Heart left ventricle (tissue), 16 donors: ENCODE measurements around the gene ADAM19. TPM values are rescaled to one million over a fixed set of nuclear protein-coding genes. Genes with fewer than 3 reads are reported as not detected.
A peak's percentile ranks its signal among the peaks of the same experiment; 100 is the strongest.

Source experiments
- ATAC-seq, 4 donors: fragments of 200-7000 bp; cut with Tn5 transposase; one replicate each; pipeline ENCODE4 v1.9.1; 2020 to 2022; ENCODE audit warnings: moderate library complexity in 4 of 4, mild to moderate bottlenecking in 3 of 4, moderate number of reproducible peaks in 1 of 4
- DNase-seq, 5 donors: peaks; one replicate each; pipeline ENCODE4 v3.0.0-alpha.2; 2020
- H3K27ac ChIP-seq, 12 donors: fragments of 200-600 bp; sonication (generic) in 4 of 12; one replicate each; pipeline versions ENCODE4 v1.5.0 to v1.8.0; 2016 to 2022; ENCODE audit warnings: mild to moderate bottlenecking in 2 of 12
- H3K27me3 ChIP-seq, 9 donors: fragments of 200-600 bp; sonication (generic) in 2 of 9; one replicate each; pipeline versions ENCODE4 v1.5.1 to v1.8.0; 2016 to 2022; ENCODE audit warnings: mild to moderate bottlenecking in 3 of 9
- H3K36me3 ChIP-seq, 9 donors: fragments of 200-600 bp; sonication (generic) in 2 of 9; one replicate each; pipeline versions ENCODE4 v1.5.0 to v1.8.0; 2018 to 2022; ENCODE audit warnings: mild to moderate bottlenecking in 2 of 9
- H3K4me1 ChIP-seq, 12 donors: fragments of 200-600 bp; sonication (generic) in 4 of 12; one replicate each; pipeline versions ENCODE4 v1.5.0 to v1.8.0; 2016 to 2022; ENCODE audit warnings: mild to moderate bottlenecking in 3 of 12
- H3K4me3 ChIP-seq, 12 donors: fragments of 200-600 bp; sonication (generic) in 4 of 12; one replicate each; pipeline versions ENCODE4 v1.5.0 to v1.8.0; 2017 to 2022; ENCODE audit warnings: mild to moderate bottlenecking in 9 of 12, moderate library complexity in 4 of 12
- H3K9me3 ChIP-seq, 12 donors: fragments of 200-600 bp; sonication (generic) in 4 of 12; one replicate each; pipeline versions ENCODE4 v1.5.0 to v1.8.0; 2016 to 2022; ENCODE audit warnings: mild to moderate bottlenecking in 1 of 12
- CTCF ChIP-seq, 12 donors: fragments of 200-600 bp; sonication (generic) in 4 of 12; IDR thresholded peaks; one replicate each; pipeline versions ENCODE4 v1.5.0 to v1.8.0; 2018 to 2022; ENCODE audit warnings: antibody characterized with exemption in 12 of 12, mild to moderate bottlenecking in 5 of 12
- POLR2A ChIP-seq, 2 donors: fragments of 450-650 bp; IDR thresholded peaks; one replicate each; pipeline ENCODE4 v1.6.1; 2017; ENCODE audit warnings: antibody characterized with exemption in 2 of 2, mild to moderate bottlenecking in 2 of 2, moderate library complexity in 2 of 2
- WGBS, 4 donors: extraction: QIAGEN DNeasy Blood & Tissue Kit in 2 of 4; methylation state at CpG; one replicate each; pipeline versions ENCODE4 v1.1.5 to v1.1.7; 2013 to 2018; 5-methylcytosine and 5-hydroxymethylcytosine counted together
- intact Hi-C, 10 donors: fragments of 100-400 bp; cut with DNase I; formaldehyde crosslinking; loops; one replicate each; pipeline versions ENCODE4 v1.11.1 to v1.14.2; 2022
- polyA plus RNA-seq, 2 donors: library from polyadenylated mRNA; stranded (reverse); fragments of 200-250 nt; gene quantifications; one replicate each; pipeline ENCODE4 v1.2.3, GENCODE V29; 2013
- total RNA-seq, 9 donors: library from RNA; depleted of rRNA in 2 of 9; stranded (reverse); fragments of >200 nt in 2 of 9; fragmentation: NEBNext Ultra II Directional in 3 of 9; extraction: Animal tissue kit (Norgen Biotek cat#: 25700) in 3 of 9; gene quantifications; one replicate each; pipeline versions ENCODE4 v1.1.0 to v1.2.4, GENCODE V29; 2016 to 2023
- donor health status: ischemic (EF 13 %, LVEDD 7.1; RV severe dilation, severe dysfunction).
- donor health status: healthy with polysubstance abuse.
- donor health status: DM: no; HTN: yes; CAD: no.
- donor health status: DM: no; HTN: no; CAD: no.
- donor health status: ischemic (EF 25% LVEDD 6.9; RV normal size, moderate dysfunction).
- donor health status: ischemic (EF 25% LVEDD 5.7; RV mildly dilated, moderate dysfunction).
- donor health status: healthy.
- donor health status: DM: yes; HTN: yes; CAD: no.
- donor health status: ischemic (EF 35%, LVEDD 5.7; RV mildly dilated, moderate dysfunction).
- donor health status: nonischemic (EF 11% LVEDD 7.7; RV severe dilation, severe dysfunction).
- donor health status: DM: yes; HTN: yes; CAD: no.
- donor health status: PGD.
- donor health status: ischemic (EF 29% LVEDD 5.4; RV normal size, mild dysfunction).
- donor health status: nonischemic (EF 23%, LVEDD 6.1; RV moderate dilation, normal function).

The ADAM19 gene
- total and polyA plus RNA-seq, 11 donors: 6.5 to 47.6 (median 19.0) TPM

- H3K27me3 ChIP-seq: peaks cover 0 to 26% (median 13%) of the 10 kb centered on the region in 9 donors
- peak within 1 kb of the TSS; percentile 16 to 55 (median 45) for H3K4me3 ChIP-seq
- H3K27ac ChIP-seq: peak within 1 kb of the TSS in 1 of 12 donors; percentile 68
- WGBS, 4 donors: 4 to 6% (median 5%) methylated on average over 25 to 54 of the region's 54 CpGs
- H3K36me3 ChIP-seq: no peaks in the 10 kb centered on the region
- DNase-seq (peak in 1 of 5 donors; percentile 65), ATAC-seq (peak in 3 of 4 donors; percentile 29 to 31 (median 31))
- intact Hi-C loops: no loop called here
- TF ChIP-seq POLR2A (IDR thresholded peaks at IDR 0.05): no peak
- no peak for TF ChIP-seq CTCF (IDR thresholded peaks at IDR 0.05)
- no peaks in the 10 kb centered on the region for H3K9me3 ChIP-seq
- H3K4me1 ChIP-seq: peaks cover 0 to 26% (median 7%) of the 10 kb centered on the region in 12 donors
Observed at GRCh38 chr5:157459715-157460599, 115.6 kb downstream of the ADAM19 start, which contains the start of gene NIPAL4. TSS of gene NIPAL4 (plus strand) at chr5:157460213. CDS start at chr5:157460321, 108 bp downstream.

GRCh38 chr5:157458835-157459234 is 116.7 kb downstream of the ADAM19 start:
- ATAC-seq (no peak), DNase-seq (no peak)
- Histone ChIP-seq H3K27me3 (peaks cover 0 to 26% (median 13%) of the 10 kb centered on the region in 9 donors), H3K4me1 (peaks cover 0 to 15% (median 7%) of the 10 kb centered on the region in 12 donors), H3K27ac (no peak overlapping the region), H3K9me3 (no peaks in the 10 kb centered on the region), H3K4me3 (no peak overlapping the region), H3K36me3 (no peaks in the 10 kb centered on the region)
- intact Hi-C loops: no loop called here
- no peak for TF ChIP-seq POLR2A (IDR thresholded peaks at IDR 0.05)
- no peak for TF ChIP-seq CTCF (IDR thresholded peaks at IDR 0.05)
- WGBS, 4 donors: 87 to 93% (median 88%) methylated on average over 5 of the region's 5 CpGs

GRCh38 chr5:157457391-157457790 is 118.2 kb downstream of the ADAM19 start:
- Histone ChIP-seq H3K36me3 (no peaks in the 10 kb centered on the region), H3K4me1 (peaks cover 0 to 12% (median 7%) of the 10 kb centered on the region in 12 donors), H3K27ac (no peak overlapping the region), H3K9me3 (no peaks in the 10 kb centered on the region), H3K27me3 (peaks cover 0 to 26% (median 13%) of the 10 kb centered on the region in 9 donors), H3K4me3 (no peak overlapping the region)
- intact Hi-C loops: no loop called here
- WGBS, 4 donors: 94 to 95% (median 95%) methylated on average over 5 of the region's 5 CpGs
- DNase-seq (no peak), ATAC-seq (no peak)
- no peak for TF ChIP-seq CTCF (IDR thresholded peaks at IDR 0.05)

- no peak for ATAC-seq
- no peaks in the 10 kb centered on the region for H3K9me3 ChIP-seq
- TF ChIP-seq CTCF (IDR thresholded peaks at IDR 0.05): no peak
- TF ChIP-seq POLR2A (IDR thresholded peaks at IDR 0.05): no peak
- H3K27ac ChIP-seq: no peak overlapping the region
- H3K36me3 ChIP-seq: no peaks in the 10 kb centered on the region
- H3K4me3 ChIP-seq: no peak overlapping the region
- no peak for DNase-seq
- peaks cover 0 to 12% (median 7%) of the 10 kb centered on the region in 12 donors for H3K4me1 ChIP-seq
- peaks cover 0 to 20% (median 8%) of the 10 kb centered on the region in 9 donors for H3K27me3 ChIP-seq
- intact Hi-C loops: no loop called here
- 64 to 96% (median 79%) methylated on average over 5 of the region's 5 CpGs for WGBS, 4 donors
Observed at GRCh38 chr5:157456301-157456700, 119.3 kb downstream of the ADAM19 start.
